Stimulated activated CD8-positive, alpha-beta memory T cell treated with anti-CD3 and anti-CD28 coated beads, Interleukin-12 subunit alpha, Interleukin-12 subunit beta, amount 100 ng/mL, for 4 hours (primary cell): Measurements from ENCODE around the gene CCDC179.

Source experiments
- DNase-seq: peaks from one replicate; pipeline ENCODE4 v3.0.0-alpha.2; 2020; ENCODE audit warnings: low read depth

The CCDC179 gene

GRCh38 chr11:22860241-22860640, at the start of gene CCDC179:
Gene CCDC179 (minus strand): TSS chr11:22860474. CDS start chr11:22860421, 53 bp downstream.
- DNase-seq: no peak

GRCh38 chr11:22903782-22904181, 43.5 kb upstream of the CCDC179 start:
- no peak for DNase-seq

- DNase-seq: no peak
Observed at GRCh38 chr11:22901603-22902002, 41.3 kb upstream of the CCDC179 start.

- DNase-seq: no peak
Observed at GRCh38 chr11:22900764-22901486, 40.7 kb upstream of the CCDC179 start.

GRCh38 chr11:22898036-22898435, 37.8 kb upstream of the CCDC179 start:
- no peak for DNase-seq

GRCh38 chr11:22890227-22890626, 30.0 kb upstream of the CCDC179 start:
- DNase-seq: no peak

- no peak for DNase-seq
Observed at GRCh38 chr11:22884217-22884616, 23.9 kb upstream of the CCDC179 start.

- DNase-seq: no peak
Observed at GRCh38 chr11:22879630-22880029, 19.4 kb upstream of the CCDC179 start.

- DNase-seq: no peak
Observed at GRCh38 chr11:22878604-22879003, 18.3 kb upstream of the CCDC179 start.

GRCh38 chr11:22878039-22878438, 17.8 kb upstream of the CCDC179 start:
- no peak for DNase-seq

GRCh38 chr11:22875869-22876473, 15.7 kb upstream of the CCDC179 start:
- DNase-seq: peak; percentile 3

- no peak for DNase-seq
Observed at GRCh38 chr11:22869325-22869724, 9.1 kb upstream of the CCDC179 start.

- no peak for DNase-seq
Observed at GRCh38 chr11:22859756-22860155, 518 bp downstream of the CCDC179 start.

GRCh38 chr11:22851477-22851876, 8.8 kb downstream of the CCDC179 start:
- no peak for DNase-seq

- DNase-seq: no peak
Observed at GRCh38 chr11:22846726-22847125, 13.5 kb downstream of the CCDC179 start.

GRCh38 chr11:22832315-22833015, 27.8 kb downstream of the CCDC179 start:
- DNase-seq: no peak

- no peak for DNase-seq
Observed at GRCh38 chr11:22830082-22830414, 30.2 kb downstream of the CCDC179 start.

- DNase-seq: peak; percentile 79
Observed at GRCh38 chr11:22829231-22830081, 30.8 kb downstream of the CCDC179 start, which contains the start of gene SVIP. Gene SVIP (minus strand): TSS chr11:22829801. CDS start chr11:22829748, 53 bp downstream.

GRCh38 chr11:22828373-22828772, 31.9 kb downstream of the CCDC179 start:
- no peak for DNase-seq

- no peak for DNase-seq
Observed at GRCh38 chr11:22822203-22822602, 38.1 kb downstream of the CCDC179 start.

- no peak for DNase-seq
Observed at GRCh38 chr11:22809893-22810292, 50.4 kb downstream of the CCDC179 start.

GRCh38 chr11:22808571-22809197, 51.6 kb downstream of the CCDC179 start:
- no peak for DNase-seq
